ENCODE measurements around the gene PLPPR3. TPM values are rescaled to one million over a fixed set of nuclear protein-coding genes. Genes with fewer than 3 reads are reported as not detected.
"Not testable (repeated sequence)": the region's sequence is repeated elsewhere in the genome, so short reads cannot be mapped to it uniquely, and the experiment has no call there.

PLPPR3 gene
- total RNA-seq, 1 donor from 2014 or later, result not detected

DNA sequence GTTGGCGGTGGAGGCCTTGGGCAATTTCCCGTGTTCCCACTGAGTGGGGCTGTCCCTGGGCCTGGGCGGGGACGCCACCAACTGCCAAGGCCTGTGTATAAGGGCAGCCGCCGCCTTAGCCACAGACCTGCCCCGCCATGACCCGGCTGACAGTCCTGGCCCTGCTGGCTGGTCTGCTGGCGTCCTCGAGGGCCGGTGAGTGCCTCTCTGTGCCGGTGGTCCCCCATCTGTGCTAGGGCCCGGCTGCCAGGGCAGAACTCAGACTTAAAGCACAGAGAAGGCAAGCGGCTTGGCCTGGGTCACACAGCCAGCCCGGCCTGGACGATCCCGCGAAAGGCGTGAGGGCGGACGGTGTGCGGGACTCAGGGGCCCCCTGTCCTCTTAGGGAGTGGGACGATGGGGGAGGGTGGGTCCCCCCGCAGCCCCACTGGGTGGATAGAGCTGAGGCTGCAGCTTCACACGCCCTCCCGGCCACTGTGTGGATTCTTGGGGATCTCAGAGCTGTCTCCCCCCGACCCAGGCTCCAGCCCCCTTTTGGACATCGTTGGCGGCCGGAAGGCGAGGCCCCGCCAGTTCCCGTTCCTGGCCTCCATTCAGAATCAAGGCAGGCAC is 6.1 kb upstream of the PLPPR3 start, which contains the start of gene AZU1:
Gene AZU1 (plus strand): TSS at position 128 of the 612 bp plus-strand sequence. CDS start 10 bp downstream, at position 138.
- DNase-seq (ENCODE audit: low spot score), result no peak

DNA sequence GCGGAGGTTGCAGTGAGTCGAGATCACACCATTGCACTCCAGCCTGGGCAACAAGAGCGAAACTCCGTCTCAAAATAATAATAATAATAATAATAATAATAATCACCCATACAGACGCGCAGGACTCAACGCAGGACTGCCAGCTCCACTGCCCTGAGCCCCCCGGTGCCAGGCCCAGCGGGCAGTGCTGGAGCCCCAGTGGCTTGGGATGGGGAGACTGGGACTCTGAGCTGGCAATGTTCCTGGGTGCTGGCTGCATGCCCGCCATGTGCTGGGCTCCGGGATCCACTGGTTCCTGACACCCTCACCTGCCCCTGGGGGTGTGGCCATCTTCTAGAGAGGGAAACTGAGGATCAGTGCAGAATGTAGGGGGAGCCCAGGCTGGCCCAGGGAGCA is 5.6 kb upstream of the PLPPR3 start:
- DNase-seq (ENCODE audit: low spot score), result no peak

DNA sequence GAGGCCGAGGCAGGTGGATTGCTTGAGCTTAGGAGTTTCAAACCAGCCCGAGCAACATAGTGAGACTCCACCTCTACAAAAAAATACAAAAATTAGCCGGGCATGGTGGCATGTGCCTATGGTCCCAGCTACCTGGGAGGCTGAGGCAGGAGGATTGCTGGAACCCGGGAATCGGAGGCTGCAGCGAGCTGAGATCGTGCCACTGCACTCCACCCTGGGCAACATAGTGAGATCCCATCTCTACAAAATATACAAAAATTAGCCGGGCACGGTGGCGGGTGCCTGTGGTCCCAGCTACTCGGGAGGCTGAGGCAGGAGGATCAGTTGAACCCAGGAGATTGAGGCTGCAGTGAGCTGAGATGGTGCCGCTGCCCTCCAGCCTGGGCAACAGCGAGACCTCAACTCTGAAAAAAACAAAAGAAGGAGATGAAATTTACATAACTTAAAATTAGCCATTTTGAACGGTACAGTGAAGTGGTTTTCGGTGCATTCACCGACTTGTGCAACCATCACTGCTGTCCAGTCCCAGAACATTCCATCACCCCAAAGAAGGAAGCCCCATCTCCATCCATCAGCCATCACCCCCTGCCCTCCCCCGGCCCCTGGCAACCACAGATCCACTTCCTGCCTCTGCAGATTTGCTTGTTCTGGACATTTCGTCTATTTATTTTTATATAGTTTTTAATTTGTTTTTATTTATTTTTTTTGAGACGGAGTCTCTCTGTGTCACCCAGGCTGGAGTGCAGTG is 4.3 kb upstream of the PLPPR3 start:
- DNase-seq (ENCODE audit: low spot score), result no peak

DNA sequence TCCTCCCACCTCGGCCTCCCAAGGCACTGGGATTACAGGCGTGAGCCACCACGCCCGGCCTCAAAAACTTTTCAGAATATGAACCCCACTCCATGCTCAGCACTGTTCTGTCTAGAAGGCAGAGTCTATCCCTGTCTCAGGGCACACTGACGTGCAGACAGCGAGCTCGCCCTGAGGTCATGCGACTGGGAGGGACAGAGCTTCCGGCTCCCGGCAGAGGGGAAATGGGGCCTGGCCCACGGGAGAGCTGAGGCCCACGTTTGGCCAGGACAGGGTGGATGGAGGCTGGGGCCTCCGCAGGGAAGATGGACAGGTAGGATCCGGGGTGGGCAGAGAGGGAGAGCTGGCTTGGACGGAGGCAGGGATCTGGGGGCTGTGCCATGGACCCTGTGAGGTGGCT is 3.1 kb upstream of the PLPPR3 start:
- no peak for DNase-seq (ENCODE audit: low spot score)

DNA sequence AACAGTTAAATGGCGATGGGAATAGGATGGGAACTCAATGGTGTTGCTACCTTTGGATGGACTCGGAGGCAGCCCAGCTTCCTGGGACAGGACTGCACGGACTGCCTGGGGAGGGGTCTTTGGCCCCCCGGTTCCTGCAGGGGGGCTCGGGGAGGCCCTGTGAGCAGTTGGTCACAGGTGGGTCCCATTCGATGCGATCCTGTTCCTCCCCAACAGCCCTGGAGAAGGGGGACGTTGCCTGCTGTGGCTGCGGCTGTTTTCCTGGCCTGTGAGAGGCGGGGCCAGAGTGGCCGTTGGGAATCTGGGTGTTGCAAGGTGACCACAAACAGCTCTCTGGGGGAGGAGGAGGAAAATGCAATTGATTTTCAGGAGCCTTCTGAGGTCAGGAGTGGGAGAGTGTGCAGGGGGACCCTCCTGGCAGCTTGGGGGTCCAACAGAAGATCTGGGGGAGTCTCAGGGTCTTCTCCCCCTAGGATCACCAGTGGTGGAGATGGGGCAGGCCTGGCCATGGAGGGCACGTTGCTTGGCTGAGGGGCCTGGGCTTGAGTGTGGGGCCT is 1.9 kb upstream of the PLPPR3 start:
- DNase-seq (ENCODE audit: low spot score), result no peak

DNA sequence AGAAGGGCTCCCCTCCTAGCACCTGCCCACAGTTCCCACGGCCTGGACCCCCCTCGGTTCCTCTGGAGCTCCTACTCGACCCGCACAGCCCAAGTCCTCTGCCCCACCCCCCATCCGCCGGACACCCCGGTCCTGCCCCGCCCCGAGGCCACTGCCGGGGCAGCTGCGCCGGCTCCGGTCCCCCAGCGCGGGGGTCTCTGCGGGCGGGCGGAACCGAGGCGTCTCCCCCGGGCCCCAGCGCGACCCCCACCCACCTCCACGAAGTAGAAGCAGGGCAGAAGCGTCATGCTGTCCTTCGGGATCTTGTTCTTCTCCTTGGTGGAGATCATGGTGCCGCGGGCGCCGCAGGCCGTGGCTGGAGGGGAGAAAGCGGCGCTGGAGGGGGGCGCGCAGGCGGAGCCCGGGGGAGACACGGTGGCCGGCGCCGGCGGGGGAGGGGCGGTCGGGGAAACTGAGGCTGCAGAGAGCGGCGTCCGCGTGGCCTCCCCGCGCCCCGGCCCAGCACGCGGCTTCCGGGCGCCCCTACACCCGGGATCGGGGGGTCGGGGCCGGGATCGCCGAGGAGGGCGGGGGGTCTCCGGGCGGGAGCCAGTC is 427 bp downstream of the PLPPR3 start:
- DNase-seq (ENCODE audit: low spot score), result no peak

DNA sequence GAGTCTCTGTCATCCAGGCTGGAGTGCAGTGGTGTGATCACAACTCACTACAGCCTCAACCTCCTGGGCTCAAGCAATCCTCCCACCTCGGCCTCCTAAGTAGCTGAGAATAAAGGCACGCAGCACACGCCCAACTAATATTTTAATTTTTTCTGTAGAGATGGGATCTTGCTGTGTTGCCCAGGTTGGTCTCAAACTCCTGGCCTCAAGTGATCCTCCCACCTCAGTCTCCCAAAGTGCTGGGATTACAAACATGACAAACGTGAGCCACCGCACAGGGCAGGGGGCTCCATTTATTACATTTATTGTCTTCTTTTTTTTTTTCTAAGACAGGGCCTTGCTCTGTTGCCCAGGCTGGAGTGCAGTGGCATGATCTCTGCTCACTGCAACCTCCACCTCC is 1.5 kb downstream of the PLPPR3 start:
- not testable (repeated sequence) for DNase-seq (ENCODE audit: low spot score)

DNA sequence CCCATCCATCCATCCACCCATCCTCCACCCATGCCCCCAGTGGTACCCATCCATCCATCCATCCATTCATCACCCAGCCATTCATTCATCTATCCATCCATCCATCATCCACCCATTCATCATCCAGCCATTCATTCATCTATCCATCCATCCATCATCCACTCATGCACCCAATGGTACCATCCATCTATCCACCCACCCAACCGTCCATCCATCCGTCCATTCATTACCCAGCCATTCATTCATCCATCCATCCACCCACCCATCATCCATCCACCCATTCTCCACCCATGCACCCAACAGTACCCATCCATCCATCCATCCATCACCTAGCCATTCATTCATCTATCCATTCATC is 5.3 kb downstream of the PLPPR3 start:
- no peak for DNase-seq (ENCODE audit: low spot score)

DNA sequence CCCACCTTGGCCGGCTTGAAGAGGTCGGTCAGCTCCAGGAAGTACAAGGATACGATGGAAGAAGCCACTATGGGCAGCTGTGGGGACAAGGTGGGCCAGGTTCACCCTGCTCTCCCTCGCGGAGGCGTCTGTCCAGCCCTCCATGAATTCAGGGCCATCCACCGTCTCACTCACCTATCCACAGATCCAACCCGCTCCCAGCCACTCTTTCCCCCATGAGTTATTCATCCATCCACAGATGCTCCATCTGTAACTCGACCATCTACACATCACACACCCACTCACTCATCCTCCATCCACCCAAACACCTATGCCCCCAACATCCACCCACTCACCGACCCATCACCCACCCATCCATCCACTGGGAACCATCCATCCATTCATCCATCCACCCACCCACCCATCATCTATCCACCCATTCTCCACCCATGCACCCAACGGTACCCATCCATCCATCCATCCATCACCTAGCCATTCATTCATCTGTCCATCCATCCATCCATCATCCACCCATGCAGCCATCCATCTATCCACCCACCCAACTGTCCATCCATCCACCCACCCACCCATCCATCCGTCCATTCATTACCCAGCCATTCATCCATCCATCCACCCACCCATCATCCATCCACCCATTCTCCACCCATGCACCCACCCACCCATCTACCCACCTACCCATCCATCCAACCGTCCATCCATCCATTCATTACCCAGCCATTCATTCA is 5.8 kb downstream of the PLPPR3 start:
- DNase-seq (ENCODE audit: low spot score), result no peak

DNA sequence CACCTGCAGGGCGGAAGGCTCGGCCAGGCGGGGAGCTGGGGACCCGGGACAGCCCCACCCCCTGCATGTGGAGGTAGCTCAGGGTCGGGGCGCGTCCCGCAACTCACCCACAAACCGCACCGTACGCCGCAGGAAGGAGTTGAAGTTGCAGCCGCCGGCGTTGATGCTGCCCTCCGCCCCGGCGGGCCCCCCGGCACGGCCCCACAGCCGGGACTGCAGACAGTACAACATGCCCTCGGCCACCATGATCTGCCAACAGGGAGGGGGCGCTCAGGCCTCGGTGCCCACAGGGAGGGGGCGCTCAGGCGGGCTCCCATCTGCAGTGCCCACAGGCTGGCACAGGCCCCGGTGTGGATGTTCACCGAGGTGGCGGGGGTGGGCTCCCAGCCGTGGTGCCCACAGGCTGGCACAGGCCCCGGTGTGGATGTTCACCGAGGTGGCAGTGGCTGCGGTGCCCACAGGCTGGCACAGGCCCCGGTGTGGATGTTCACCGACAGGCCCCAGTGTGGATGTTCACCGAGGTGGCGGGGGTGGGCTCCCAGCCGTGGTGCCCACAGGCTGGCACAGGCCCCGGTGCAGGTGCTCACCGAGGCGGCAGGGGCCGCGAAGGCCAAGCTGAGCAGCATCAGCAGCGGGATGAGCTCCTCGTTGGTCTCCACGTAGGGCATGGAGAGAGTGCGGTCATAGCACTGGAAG is 6.5 kb downstream of the PLPPR3 start:
- no peak for DNase-seq (ENCODE audit: low spot score)

DNA sequence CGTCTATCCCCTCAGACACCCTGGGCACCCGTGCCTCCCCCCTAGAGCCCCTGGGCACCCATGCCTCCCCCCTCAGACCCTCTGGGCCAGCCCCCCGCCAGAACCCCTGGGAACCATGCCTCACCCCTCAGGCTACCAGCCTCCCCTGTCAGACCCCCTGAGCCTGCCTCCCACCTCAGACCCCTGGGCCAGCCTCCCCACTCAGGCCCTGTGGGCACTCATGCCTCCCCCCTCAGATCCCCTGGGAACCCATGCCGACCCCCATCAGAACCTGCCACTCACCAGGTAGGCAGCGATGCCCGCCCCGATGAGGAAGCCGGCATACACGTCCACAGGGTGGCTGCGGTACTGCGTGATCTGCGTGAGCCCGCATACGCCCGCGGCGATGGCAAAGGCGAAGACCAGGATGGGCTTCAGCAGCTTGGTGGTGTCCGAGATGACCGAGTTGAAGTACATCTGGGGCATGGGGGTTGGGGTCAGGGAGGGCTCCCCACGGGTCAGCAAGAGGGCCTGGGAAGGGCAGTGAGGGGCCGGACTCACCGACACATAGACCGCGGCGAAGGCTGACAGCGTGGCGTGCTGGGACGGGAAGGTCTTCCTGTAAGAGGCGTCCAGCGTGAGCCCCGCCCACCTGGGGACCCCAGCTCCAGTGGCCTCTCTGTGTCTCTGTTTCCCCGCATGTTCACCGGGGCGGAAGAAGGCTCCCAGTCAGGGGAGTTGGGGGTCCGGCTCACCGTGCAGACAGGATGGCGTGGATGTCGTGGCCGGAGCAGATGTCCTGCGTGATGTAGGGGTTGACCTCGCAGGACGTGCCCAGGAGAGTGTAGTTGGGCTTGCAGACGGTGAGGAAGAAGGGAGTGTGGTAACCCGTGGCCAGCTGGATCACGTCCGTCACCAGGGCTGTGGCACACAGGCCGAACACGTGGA is 7.3 kb downstream of the PLPPR3 start:
- DNase-seq (ENCODE audit: low spot score), result no peak

DNA sequence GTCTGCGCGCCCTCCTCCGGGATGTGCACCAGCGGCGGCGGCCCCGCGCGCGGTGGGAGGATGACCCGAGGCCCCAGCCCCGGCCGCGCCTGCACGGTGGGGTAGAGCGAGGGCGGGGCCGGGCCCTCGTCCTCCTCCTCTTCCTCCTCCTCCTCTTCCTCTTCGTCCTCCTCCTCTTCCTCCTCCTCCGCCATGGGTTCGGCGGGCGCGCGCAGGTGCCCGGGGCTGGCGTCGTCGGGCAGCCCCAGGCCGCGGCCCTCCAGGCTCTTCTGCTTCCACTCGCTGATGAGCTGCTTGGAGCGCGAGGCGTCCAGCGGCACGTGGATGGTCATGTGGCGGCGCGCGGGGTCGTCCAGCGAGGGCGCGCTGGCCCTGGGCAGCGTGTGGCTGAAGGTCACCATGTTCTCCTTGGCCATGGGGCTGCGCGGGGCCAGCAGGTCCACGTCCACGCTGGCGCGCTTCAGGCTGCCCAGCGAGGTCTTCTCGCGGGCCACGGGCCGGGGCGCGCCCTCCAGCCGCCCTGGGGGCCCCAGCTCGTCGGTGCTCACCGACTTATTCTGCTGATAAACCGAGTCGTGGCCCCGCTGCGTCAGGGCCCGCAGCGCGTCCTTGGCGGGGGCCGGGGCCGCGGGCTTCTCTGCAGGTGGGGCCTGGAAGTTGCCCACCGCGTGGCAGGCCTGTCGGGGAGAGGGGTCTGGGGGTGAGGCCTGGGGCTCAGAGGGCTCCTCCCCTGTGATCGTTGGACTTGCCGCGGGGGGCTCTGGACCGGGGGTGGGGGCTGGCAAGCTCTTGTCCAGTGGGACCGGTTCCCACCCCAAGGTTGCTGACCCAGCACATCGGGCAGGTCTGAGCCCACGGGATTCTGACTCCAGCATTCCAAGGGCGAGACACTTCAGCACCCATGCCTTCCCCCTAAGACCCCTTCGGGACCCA is 8.3 kb downstream of the PLPPR3 start:
- DNase-seq (ENCODE audit: low spot score), result no peak

DNA sequence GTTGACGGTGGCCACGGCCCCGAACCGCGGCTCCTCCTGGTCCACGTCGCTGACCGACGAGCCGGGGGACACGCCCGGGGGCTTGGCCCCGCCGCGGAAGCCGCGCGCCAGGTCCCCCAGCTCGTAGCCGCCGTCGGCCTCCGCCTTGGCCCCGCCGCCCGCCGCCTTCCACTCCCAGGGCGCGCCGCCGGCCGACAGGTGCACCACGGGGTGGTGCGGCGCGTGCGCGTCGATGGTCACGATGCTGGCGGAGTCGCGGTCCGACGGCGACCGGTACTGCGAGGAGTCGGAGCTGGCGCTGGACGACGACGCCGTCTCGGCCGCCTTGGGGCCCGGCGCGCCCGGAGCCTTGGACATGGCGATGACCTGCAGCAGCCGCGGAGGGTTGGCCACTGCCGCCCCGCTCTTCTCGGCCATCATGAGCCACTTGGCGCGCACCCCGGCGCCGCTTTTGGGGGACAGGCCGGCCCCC is 9.0 kb downstream of the PLPPR3 start:
- DNase-seq (ENCODE audit: low spot score), result no peak

DNA sequence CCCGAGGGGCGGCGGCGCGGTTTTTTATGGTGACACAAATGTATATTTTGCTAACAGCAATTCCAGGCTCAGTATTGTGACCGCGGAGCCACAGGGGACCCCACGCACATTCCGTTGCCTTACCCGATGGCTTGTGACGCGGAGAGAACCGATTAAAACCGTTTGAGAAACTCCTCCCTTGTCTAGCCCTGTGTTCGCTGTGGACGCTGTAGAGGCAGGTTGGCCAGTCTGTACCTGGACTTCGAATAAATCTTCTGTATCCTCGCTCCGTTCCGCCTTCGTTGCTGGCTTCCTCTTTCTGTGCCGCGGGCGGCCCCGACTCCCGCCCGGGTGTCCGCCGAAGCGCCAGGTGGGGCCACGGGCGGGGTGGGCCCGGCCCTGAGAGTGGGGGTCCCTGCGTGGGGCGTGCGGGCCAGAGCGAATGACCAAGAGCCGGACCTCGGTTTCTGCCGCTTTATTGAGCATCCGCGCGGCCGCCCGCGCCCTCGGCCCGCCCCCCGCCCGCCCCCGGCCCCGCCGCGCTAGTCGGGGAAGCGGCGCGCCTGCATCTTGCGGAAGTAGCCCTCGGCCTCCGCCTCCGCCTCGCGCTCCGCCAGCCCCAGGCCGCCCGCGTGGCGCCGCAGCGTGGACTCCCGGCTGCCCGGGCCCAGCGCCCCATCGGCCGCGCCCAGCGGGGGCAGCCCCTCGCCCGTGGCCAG is 9.6 kb downstream of the PLPPR3 start:
- DNase-seq (ENCODE audit: low spot score), result no peak

DNA sequence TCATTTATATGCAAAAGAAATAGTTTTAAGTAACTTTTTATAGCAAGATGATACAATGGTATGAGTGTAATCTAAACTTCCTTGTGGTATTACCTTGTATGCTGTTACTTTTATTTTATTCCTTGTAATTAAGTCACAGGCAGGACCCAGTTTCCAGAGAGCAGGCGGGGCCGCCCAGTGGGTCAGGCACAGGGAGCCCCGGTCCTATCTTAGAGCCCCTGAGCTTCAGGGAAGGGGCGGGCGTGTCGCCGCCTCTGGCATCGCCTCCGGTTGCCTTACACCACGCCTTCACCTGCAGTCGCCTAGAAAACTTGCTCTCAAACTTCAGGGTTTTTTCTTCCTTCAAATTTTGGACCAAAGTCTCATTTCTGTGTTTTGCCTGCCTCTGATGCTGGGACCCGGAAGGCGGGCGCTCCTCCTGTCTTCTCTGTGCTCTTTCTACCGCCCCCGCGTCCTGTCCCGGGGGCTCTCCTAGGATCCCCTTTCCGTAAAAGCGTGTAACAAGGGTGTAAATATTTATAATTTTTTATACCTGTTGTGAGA is 10.2 kb downstream of the PLPPR3 start:
- DNase-seq (ENCODE audit: low spot score), result no peak

DNA sequence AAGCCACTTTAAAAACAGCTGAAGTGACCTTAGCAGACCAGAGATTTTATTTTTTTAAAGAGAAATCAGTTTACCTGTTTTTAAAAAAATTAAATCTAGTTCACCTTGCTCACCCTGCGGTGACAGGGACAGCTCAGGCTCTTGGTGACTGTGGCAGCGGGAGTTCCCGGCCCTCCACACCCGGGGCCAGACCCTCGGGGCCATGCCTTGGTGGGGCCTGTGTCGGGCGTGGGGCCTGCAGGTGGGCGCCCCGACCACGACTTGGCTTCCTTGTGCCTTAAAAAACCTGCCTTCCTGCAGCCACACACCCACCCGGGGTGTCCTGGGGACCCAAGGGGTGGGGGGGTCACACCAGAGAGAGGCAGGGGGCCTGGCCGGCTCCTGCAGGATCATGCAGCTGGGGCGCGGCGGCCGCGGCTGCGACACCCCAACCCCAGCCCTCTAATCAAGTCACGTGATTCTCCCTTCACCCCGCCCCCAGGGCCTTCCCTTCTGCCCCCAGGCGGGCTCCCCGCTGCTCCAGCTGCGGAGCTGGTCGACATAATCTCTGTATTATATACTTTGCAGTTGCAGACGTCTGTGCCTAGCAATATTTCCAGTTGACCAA is 10.8 kb downstream of the PLPPR3 start:
- no peak for DNase-seq (ENCODE audit: low spot score)

DNA sequence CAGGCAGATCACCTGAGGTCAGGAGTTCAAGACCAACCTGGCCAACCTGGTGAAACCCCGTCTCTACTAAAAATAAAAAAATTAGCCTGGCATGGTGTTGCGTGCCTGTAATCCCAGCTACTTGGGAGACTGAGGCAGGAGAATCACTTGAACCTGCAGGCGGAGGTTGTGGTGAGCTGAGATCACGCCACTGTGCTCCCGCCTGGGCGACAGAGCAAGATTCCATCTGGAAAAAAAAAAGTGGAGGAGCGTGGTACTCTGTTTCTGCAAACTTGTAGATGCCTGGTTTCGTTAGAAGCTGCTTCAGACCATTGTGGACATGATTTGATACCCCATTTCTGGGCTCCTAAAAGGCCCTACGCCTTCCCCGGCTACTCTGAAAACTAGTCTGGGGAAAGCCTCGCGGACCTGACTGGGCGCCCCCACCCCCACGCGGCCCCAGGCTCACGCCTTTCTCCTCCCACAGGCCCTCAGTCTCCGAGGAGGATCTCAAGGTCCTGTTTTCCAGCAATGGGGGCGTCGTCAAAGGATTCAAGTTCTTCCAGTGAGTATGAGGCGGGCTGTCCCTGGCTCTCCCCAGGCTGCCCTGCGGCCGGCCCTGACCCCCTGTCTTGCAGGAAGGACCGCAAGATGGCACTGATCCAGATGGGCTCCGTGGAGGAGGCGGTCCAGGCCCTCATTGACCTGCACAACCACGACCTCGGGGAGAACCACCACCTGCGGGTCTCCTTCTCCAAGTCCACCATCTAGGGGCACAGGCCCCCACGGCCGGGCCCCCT is 11.5 kb downstream of the PLPPR3 start:
- DNase-seq (ENCODE audit: low spot score), result no peak
